NCI-H2227 (cell line): ENCODE data around the gene UBR1.
"Not testable (repeated sequence)": the region's sequence is repeated elsewhere in the genome, so short reads cannot be mapped to it uniquely, and the experiment has no call there.

Experiments used
- DNase-seq: peaks from one replicate; lab custom pipeline; 2025; ENCODE audit not compliant: unreplicated experiment; lab: John Stamatoyannopoulos, UW

UBR1 gene

GRCh38 chr15:42918047-42918446 lies 187.8 kb downstream of the UBR1 start:
- DNase-seq = no peak

DNA sequence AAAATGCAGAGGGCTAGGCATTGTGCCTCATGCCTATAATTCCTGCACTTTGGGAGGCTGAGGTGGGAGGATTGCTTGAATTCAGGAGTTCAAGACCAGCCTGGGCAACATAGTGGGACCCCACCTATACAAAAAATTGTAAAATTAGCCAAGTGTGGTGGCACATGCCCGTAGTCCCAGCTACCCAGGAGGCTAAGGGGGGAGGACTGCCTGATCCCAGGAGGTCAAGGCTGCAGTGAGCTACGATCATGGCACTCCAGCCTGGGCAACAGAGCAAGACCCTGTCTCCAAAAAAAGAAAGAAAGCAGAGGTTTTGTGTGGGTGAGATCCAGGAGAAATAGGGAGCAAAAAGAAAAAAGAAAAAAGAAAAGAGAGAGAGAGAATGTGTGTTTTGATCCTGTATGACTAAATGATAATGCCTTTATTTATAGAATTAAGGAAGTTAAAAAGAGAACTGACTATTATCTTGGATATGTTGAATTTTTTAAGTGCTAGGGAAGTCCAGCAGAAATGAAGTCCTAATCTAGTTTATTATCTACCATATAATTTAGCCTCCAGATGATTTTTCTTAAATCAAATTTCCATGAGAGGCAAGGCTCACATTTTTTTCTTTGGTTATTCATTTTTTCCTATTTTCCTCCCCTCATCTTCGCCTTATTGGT lies 190.1 kb downstream of the UBR1 start:
- no peak for DNase-seq

DNA sequence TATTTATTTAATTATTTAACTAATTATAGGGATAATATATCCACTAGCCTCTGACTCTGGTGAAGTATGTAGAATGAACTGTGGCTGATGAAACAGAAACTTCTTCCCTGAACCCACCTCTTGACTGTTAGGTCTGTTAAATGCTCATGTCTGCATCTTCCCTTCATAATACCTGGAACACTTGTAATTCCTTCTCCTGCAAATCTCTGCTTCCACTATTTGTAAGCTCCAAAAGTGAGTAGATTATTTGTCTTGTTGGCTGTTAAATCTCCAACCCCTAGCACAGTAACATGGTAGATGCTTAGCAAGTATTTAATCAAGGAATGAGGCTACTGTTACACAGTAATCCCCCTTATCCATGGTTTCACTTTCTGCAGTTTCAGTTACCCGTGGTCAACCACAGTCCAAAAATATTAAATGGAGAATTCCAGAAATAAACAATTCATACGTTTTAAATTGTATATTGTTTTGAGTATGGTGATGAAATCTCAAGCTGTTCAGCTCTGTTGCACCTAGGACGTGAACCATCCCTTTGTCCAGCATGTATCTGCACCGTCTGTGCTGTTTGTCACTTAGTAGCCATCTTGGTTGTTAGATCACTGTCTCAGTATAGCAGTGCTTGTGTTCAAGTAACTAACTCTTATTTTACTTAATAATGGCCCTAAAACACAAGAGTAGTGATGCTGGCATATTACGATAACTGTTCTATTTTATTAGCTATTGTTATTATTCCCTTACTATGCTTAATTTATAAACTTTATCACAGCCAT lies 190.9 kb downstream of the UBR1 start:
- peak; percentile 3 for DNase-seq

DNA sequence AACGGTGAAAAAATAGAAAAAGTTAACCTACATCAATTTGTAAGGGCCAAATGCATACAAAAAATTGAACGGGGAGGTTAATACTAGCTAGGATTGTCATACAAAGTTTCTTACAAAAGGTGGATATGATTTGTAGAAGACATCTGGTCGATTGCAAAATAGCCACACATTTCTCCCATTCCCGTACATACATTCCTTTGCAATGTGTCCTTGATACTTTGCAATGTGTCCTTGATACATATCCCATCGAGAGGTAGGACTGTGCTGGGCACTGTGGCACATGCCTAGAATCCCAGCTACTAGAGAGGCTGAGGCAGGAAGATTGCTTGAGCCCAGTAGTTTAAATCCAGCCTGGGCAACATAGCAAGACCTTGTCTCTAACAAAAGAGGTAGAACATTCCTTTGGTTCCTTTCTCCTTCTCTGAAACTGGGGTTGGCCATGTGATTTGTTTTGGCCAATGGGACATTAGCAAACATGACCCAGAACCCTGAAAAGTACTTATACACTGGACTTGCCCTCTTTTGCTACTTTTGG lies 194.7 kb downstream of the UBR1 start:
- DNase-seq = no peak

GRCh38 chr15:42908538-42908937 lies 197.3 kb downstream of the UBR1 start:
- DNase-seq = no peak

- no peak for DNase-seq
Measured at GRCh38 chr15:42903388-42904324, 202.2 kb downstream of the UBR1 start.

DNA sequence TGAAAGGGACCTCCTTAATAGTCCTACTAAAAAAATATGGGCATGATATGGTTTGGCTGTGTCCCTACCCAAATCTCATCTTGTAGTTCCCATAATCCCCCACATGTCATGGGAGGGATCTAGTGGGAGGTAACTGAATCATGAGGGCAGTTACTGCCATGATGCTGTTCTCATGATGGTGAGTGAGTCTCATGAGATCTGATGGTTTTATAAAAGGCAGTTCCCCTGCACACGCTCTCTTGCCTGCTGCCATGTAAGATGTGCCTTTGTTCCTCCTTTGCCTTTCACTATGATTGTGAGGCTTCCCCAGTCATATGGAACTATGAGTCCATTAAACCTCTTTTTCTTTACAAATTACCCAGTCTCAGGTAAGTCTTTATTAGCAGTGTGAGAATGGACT lies 211.9 kb downstream of the UBR1 start:
- DNase-seq = not testable (repeated sequence)
